ENCODE results near the gene ZNF574.

GRCh38 chr19:42064432-42064831, 11.5 kb upstream of the ZNF574 start:
- no peak for TF ChIP-seq CTCF (IDR thresholded peaks at IDR 0.05; ENCODE audit: low read depth, low read length)
- TF ChIP-seq EZH2phosphoT487 (IDR thresholded peaks at IDR 0.05; ENCODE audit: low read depth) = no peak
